WTC11 (cell line): ENCODE results near the gene TBC1D14.

ENCODE experiments used
- IRF2 ChIP-seq: sonication (generic); formaldehyde crosslinking; IDR thresholded peaks from 2 replicates; pipeline ENCODE4 v1.8.0; 2022; ENCODE audit warnings: low read depth, missing genetic modification reagents, borderline replicate concordance
- SOX15 ChIP-seq: fragments of 250-450 bp; sonication (Bioruptor Pico); IDR thresholded peaks from 2 replicates; pipeline ENCODE4 v1.9.0; 2021; ENCODE audit warnings: mild to moderate bottlenecking
- TEAD1 ChIP-seq: sonication (generic); formaldehyde crosslinking; IDR thresholded peaks from 2 replicates; pipeline ENCODE4 v1.8.0; 2022; ENCODE audit warnings: mild to moderate bottlenecking, missing genetic modification reagents
- TEAD4 ChIP-seq: sonication (generic); formaldehyde crosslinking; IDR thresholded peaks from 2 replicates; pipeline ENCODE4 v1.8.0; 2022; ENCODE audit warnings: mild to moderate bottlenecking, missing genetic modification reagents
- ZNF138 ChIP-seq: sonication (generic); formaldehyde crosslinking; conservative IDR thresholded peaks from 2 replicates; pipeline ENCODE4 v1.8.1; 2022; ENCODE audit warnings: mild to moderate bottlenecking, moderate library complexity, missing genetic modification reagents
- ZNF317 ChIP-seq: sonication (generic); formaldehyde crosslinking; IDR thresholded peaks from 2 replicates; pipeline ENCODE4 v1.8.1; 2023; ENCODE audit warnings: low read depth, mild to moderate bottlenecking, moderate library complexity, missing genetic modification reagents, borderline replicate concordance

DNA sequence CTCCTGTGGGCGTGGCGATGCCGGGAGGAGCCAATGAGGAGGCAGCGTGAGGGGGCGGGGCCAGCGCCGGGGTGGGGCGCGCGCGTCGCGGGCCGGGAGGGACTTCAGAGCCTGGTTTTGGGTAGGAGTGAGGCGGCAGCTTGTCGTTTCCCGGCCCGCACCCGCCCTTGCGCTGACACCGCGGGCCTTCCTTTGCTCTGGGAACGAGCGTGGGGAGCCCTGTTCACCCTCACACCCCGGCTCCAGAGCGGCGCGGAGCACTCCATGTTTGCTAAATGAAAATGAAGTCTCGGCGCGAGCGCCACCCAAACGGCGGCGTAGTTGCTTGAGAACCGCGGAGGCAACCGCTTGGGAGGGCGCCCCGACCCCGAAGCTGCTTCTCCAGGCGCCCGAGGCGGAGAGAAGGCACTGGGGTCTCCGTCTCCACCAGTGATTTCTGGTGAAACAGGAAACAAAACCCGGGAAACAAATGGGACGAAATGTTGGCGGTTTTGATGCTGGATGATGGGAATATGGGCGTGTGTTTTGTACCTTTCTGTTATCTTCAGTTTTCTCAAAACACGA, 158.7 kb downstream of the TBC1D14 start:
- TF ChIP-seq ZNF138 (no peak), SOX15 (no peak), IRF2 (no peak), TEAD1 (CRISPR knock-in tag) (no peak), TEAD4 (CRISPR knock-in tag) (no peak), ZNF317 (no peak)
